ENCODE measurements around the gene STXBP3. TPM values are rescaled to one million over a fixed set of nuclear protein-coding genes. Genes with fewer than 3 reads are reported as not detected.

The STXBP3 gene
- polyA plus RNA-seq, 2 donors = 26.1 to 37.5 TPM

DNA sequence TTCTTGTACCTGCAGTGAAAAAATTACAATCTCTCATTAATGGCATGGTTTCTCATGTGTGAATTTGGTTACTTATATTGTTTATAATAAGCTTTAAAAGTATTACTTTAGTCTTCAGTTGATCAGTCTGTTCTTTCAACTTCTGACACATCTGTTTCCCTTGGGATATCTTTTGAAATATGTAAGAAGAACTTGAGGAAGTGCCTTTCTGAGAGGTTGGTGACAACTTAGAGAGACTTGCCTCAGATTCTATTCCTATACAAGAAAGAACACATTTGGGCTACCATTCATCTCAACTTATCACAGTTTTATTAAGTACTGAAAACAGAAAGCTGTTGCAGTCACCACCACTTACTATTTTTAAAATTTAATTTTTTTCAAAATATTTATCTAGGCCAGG lies 102.3 kb downstream of the STXBP3 start:
- Histone ChIP-seq H3K36me3 (ENCODE audit: control insufficient read depth in 2 of 2, insufficient read depth in 2 of 2, low read length in 1 of 2) (no peaks in the 10 kb centered on the region), H3K27me3 (ENCODE audit: control insufficient read depth in 1 of 2, insufficient read depth in 2 of 2, low read length in 2 of 2) (no peaks in the 10 kb centered on the region), H3K4me3 (ENCODE audit: low read depth in 1 of 2, low read length in 2 of 2) (no peak overlapping the region), H3K27ac (ENCODE audit: low read depth in 2 of 2, low read length in 1 of 2) (no peak overlapping the region), H3K4me1 (ENCODE audit: control insufficient read depth in 2 of 2, insufficient read depth in 2 of 2, low read length in 1 of 2) (no peaks in the 10 kb centered on the region), H3K9me3 (ENCODE audit: control insufficient read depth in 2 of 2, insufficient read depth in 1 of 2, low read depth in 1 of 2, low read length in 1 of 2) (no peaks in the 10 kb centered on the region)

DNA sequence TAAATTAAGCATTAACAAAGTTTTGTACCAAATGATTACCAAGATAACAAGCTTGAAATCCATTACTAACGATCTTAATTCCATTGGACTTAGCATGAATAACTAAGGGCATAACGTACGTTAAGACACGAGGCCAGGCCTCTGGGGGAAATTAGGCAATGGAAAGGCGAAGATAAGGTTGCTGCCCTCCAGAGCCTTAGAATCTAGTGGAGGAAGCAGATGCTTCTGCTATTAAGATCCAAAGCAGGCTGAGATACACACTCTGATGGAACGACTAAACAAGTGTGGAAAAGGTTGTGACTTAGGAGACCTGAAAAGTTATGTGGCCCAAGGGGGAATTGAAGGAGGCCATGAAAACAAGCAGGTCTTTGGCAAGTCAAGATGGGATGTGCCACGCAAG lies 104.5 kb downstream of the STXBP3 start:
- Histone ChIP-seq H3K27ac (ENCODE audit: low read depth in 2 of 2, low read length in 1 of 2) (no peak overlapping the region), H3K36me3 (ENCODE audit: control insufficient read depth in 2 of 2, insufficient read depth in 2 of 2, low read length in 1 of 2) (no peaks in the 10 kb centered on the region), H3K9me3 (ENCODE audit: control insufficient read depth in 2 of 2, insufficient read depth in 1 of 2, low read depth in 1 of 2, low read length in 1 of 2) (no peaks in the 10 kb centered on the region), H3K4me3 (ENCODE audit: low read depth in 1 of 2, low read length in 2 of 2) (no peak overlapping the region), H3K4me1 (ENCODE audit: control insufficient read depth in 2 of 2, insufficient read depth in 2 of 2, low read length in 1 of 2) (no peaks in the 10 kb centered on the region), H3K27me3 (ENCODE audit: control insufficient read depth in 1 of 2, insufficient read depth in 2 of 2, low read length in 2 of 2) (no peaks in the 10 kb centered on the region)
- 92% methylated on average over 7 of the region's 7 CpGs for WGBS, 2 donors

- Histone ChIP-seq H3K4me3 (ENCODE audit: low read depth in 1 of 2, low read length in 2 of 2) (no peak overlapping the region), H3K9me3 (ENCODE audit: control insufficient read depth in 2 of 2, insufficient read depth in 1 of 2, low read depth in 1 of 2, low read length in 1 of 2) (no peaks in the 10 kb centered on the region), H3K27ac (ENCODE audit: low read depth in 2 of 2, low read length in 1 of 2) (no peak overlapping the region), H3K36me3 (ENCODE audit: control insufficient read depth in 2 of 2, insufficient read depth in 2 of 2, low read length in 1 of 2) (no peaks in the 10 kb centered on the region), H3K27me3 (ENCODE audit: control insufficient read depth in 1 of 2, insufficient read depth in 2 of 2, low read length in 2 of 2) (no peaks in the 10 kb centered on the region), H3K4me1 (ENCODE audit: control insufficient read depth in 2 of 2, insufficient read depth in 2 of 2, low read length in 1 of 2) (no peaks in the 10 kb centered on the region)
- 67 to 74% methylated on average over 4 of the region's 4 CpGs for WGBS, 2 donors
Measured at GRCh38 chr1:108851567-108851966, 105.1 kb downstream of the STXBP3 start.

DNA sequence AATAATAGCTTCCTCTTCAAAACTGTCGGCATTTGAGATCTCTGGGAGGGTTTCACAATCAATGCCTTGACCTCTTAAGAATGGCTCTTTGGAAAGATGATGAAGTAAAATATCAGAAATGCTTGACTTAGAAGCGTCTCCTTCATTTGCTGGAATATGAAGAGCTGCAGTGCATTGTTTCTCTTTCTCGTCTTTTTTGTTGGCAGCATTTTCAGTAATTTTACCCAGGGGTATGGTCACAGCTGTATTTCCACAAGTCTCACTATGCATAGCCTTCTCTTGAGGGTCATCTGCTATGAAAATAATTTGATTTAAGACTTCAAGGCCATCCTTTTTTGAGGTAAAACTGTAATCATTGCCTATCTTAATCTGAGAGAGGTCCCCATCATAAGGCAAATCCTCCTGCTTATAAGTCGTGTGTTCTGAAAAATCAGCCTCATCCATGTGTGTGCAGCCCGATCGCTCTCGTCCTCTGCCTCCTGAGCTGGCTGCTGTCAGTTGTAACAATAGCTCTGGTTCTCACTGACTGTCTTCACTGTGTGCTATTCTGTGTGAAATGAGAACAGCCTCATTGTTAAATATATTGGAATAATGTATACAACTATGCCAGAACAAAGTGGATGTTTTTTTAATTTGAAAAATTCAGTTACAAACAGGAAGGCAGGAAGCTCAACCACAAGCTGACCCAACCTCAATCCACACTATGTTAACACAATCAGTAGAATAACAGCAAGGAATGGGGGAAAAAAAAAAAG lies 105.9 kb downstream of the STXBP3 start:
- 54 to 55% methylated on average over 7 of the region's 7 CpGs for WGBS, 2 donors
- no peaks in the 10 kb centered on the region for H3K36me3 ChIP-seq (ENCODE audit: control insufficient read depth in 2 of 2, insufficient read depth in 2 of 2, low read length in 1 of 2)
- H3K27me3 ChIP-seq (ENCODE audit: control insufficient read depth in 1 of 2, insufficient read depth in 2 of 2, low read length in 2 of 2) = no peaks in the 10 kb centered on the region
- no peaks in the 10 kb centered on the region for H3K9me3 ChIP-seq (ENCODE audit: control insufficient read depth in 2 of 2, insufficient read depth in 1 of 2, low read depth in 1 of 2, low read length in 1 of 2)
- no peak overlapping the region for H3K27ac ChIP-seq (ENCODE audit: low read depth in 2 of 2, low read length in 1 of 2)
- H3K4me1 ChIP-seq (ENCODE audit: control insufficient read depth in 2 of 2, insufficient read depth in 2 of 2, low read length in 1 of 2) = no peaks in the 10 kb centered on the region
- no peak overlapping the region for H3K4me3 ChIP-seq (ENCODE audit: low read depth in 1 of 2, low read length in 2 of 2)

DNA sequence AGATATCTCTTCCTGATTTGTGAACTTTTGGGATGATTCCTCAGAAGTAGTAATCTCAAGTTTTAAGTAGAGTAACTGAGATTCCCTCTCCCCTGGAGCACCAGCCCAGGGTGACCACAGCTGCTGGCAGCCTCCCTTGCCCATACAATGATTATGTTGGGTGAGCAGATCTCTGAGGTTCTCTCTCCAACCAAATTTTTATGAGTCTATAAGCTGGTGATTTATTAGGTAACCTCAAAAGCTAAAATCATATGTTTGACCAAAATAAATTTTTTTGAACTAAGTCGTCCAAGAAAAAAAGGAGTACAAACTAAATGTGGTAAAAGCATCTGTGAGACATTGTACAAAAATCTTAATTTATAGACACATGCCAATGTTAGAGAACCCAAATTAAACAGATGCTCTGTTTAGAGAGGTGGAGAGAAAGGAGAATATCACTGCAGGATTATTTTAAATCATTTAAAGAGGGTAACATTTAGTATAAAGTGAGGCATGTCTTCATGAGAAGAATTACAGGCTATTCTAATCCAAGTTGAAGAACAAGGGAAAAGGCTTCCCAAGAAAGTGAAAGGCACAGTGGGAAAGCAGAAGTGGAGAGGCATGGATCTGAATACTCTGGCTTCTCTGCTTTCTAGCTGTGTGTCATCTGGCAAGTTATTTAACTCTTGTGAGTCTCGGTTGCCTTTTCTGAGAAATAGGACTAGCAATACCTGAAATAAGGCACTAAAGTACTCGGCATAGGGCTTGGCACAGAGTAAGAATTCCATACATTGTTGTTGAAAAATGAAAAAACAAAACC lies 107.9 kb downstream of the STXBP3 start:
- no peaks in the 10 kb centered on the region for H3K9me3 ChIP-seq (ENCODE audit: control insufficient read depth in 2 of 2, insufficient read depth in 1 of 2, low read depth in 1 of 2, low read length in 1 of 2)
- 46 to 48% methylated on average over 3 of the region's 3 CpGs for WGBS, 2 donors
- no peak overlapping the region for H3K4me3 ChIP-seq (ENCODE audit: low read depth in 1 of 2, low read length in 2 of 2)
- no peaks in the 10 kb centered on the region for H3K27me3 ChIP-seq (ENCODE audit: control insufficient read depth in 1 of 2, insufficient read depth in 2 of 2, low read length in 2 of 2)
- no peaks in the 10 kb centered on the region for H3K4me1 ChIP-seq (ENCODE audit: control insufficient read depth in 2 of 2, insufficient read depth in 2 of 2, low read length in 1 of 2)
- H3K36me3 ChIP-seq (ENCODE audit: control insufficient read depth in 2 of 2, insufficient read depth in 2 of 2, low read length in 1 of 2) = no peaks in the 10 kb centered on the region
- no peak overlapping the region for H3K27ac ChIP-seq (ENCODE audit: low read depth in 2 of 2, low read length in 1 of 2)

DNA sequence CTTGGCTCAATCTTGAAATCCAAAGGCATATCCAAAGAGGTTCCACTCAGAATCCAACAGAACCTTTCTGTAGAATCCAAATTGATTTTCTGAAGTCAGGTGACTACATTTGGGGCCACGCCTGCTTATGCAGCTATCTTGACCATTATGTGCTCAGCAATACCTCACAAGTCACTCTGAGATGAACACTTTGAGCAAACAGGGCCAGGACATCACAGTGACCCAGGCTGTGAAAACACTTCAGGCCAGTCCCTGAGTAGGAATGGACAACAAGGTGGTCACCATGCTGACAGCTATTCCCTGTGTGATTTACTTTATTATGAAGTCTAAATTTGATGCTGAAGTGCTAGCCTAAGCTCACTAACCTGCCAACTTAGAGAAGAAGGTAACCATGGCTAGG lies 110.5 kb downstream of the STXBP3 start, which contains the start of gene AKNAD1:
Gene AKNAD1, minus strand, starts transcription at position 101 of the 400 bp plus-strand sequence. CDS start 4,430 bp downstream, outside the sequence.
- no peaks in the 10 kb centered on the region for H3K27me3 ChIP-seq (ENCODE audit: control insufficient read depth in 1 of 2, insufficient read depth in 2 of 2, low read length in 2 of 2)
- H3K36me3 ChIP-seq (ENCODE audit: control insufficient read depth in 2 of 2, insufficient read depth in 2 of 2, low read length in 1 of 2) = no peaks in the 10 kb centered on the region
- H3K9me3 ChIP-seq (ENCODE audit: control insufficient read depth in 2 of 2, insufficient read depth in 1 of 2, low read depth in 1 of 2, low read length in 1 of 2) = no peaks in the 10 kb centered on the region
- no peak within 1 kb of the TSS for H3K4me3 ChIP-seq (ENCODE audit: low read depth in 1 of 2, low read length in 2 of 2)
- H3K27ac ChIP-seq (ENCODE audit: low read depth in 2 of 2, low read length in 1 of 2) = no peak within 1 kb of the TSS
- H3K4me1 ChIP-seq (ENCODE audit: control insufficient read depth in 2 of 2, insufficient read depth in 2 of 2, low read length in 1 of 2) = no peaks in the 10 kb centered on the region
- WGBS, 2 donors = 80 to 94% methylated on average over 1 of the region's 1 CpG

DNA sequence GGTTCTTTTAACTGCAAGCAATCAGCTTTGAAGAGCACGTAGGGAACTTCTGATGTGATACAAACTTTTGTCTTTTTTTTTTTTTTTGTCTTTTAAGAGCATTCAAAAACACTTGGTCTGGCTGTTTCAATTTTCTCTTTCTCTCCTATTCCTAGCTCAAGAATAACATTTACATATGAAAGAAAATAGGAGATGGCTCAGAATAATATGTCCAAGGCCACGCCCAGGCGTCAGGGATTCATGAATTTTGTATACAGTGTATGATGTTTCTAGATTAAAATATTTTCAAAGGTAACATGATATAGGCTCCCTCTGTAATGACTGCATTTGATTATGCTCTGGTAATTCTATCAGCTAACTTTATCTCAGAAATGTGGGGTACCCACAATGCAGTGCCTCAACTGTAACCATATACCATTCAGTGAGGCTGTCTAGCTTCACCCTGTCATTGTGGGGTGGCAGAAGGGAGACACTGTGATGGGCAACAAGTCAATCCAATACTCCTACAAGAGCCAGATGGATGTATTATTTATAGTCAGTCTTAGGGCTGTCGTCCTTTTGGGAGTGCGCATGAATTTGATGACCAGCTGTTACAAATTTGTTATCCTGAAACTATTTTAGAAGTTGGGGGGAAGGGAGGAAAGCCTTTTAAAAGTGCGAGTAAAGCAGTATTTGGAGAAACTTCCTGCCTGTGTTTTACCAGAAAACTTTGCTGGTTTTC lies 111.9 kb downstream of the STXBP3 start:
- H3K4me1 ChIP-seq (ENCODE audit: control insufficient read depth in 2 of 2, insufficient read depth in 2 of 2, low read length in 1 of 2) = no peaks in the 10 kb centered on the region
- H3K27me3 ChIP-seq (ENCODE audit: control insufficient read depth in 1 of 2, insufficient read depth in 2 of 2, low read length in 2 of 2) = no peaks in the 10 kb centered on the region
- no peak overlapping the region for H3K4me3 ChIP-seq (ENCODE audit: low read depth in 1 of 2, low read length in 2 of 2)
- no peaks in the 10 kb centered on the region for H3K36me3 ChIP-seq (ENCODE audit: control insufficient read depth in 2 of 2, insufficient read depth in 2 of 2, low read length in 1 of 2)
- H3K27ac ChIP-seq (ENCODE audit: low read depth in 2 of 2, low read length in 1 of 2) = no peak overlapping the region
- WGBS, 2 donors = 68 to 76% methylated on average over 6 of the region's 6 CpGs
- no peaks in the 10 kb centered on the region for H3K9me3 ChIP-seq (ENCODE audit: control insufficient read depth in 2 of 2, insufficient read depth in 1 of 2, low read depth in 1 of 2, low read length in 1 of 2)

Other genes starting within 250 kb of the STXBP3 start
- gene EEIG2, start 186.6 kb upstream of the STXBP3 start, polyA plus RNA-seq = 1 to 10 TPM; 1.3 to 1.6 TPM
- gene HENMT1, start 85.6 kb upstream of the STXBP3 start, polyA plus RNA-seq = 1 to 10 TPM; 1.7 to 2.6 TPM
- 10 to 100 TPM; 19.2 to 31.2 TPM for gene PRPF38B, start 54.4 kb upstream of the STXBP3 start, polyA plus RNA-seq
- not detected for gene FNDC7, start 33.8 kb upstream of the STXBP3 start, polyA plus RNA-seq
- gene AKNAD1, start 110.4 kb downstream of the STXBP3 start, polyA plus RNA-seq = 1 to 10 TPM in 1 of 2 donors, under 1 TPM in 1; 0.98 to 3.3 TPM
- 10 to 100 TPM; 30.3 to 40.8 TPM for gene GPSM2, start 130.3 kb downstream of the STXBP3 start, polyA plus RNA-seq
- 1 to 10 TPM; 5.3 to 7.8 TPM for gene CLCC1, start 216.8 kb downstream of the STXBP3 start, polyA plus RNA-seq

All from esophagus (tissue), 2 donors.